Breast epithelium (tissue), 3 donors: Measurements from ENCODE around the gene KCTD18.

Experiments
- CTCF ChIP-seq, 3 donors: fragments of 450-650 bp; IDR thresholded peaks; one replicate each; pipeline ENCODE4 v1.5.1; 2016 to 2017; ENCODE audit warnings: antibody characterized with exemption in 3 of 3, mild to moderate bottlenecking in 3 of 3, moderate library complexity in 3 of 3
- POLR2A ChIP-seq: fragments of 450-650 bp; IDR thresholded peaks from one replicate; pipeline ENCODE4 v1.6.1; 2016; ENCODE audit warnings: antibody characterized with exemption, mild to moderate bottlenecking, moderate library complexity
- POLR2AphosphoS5 ChIP-seq, 3 donors: sonication (generic); formaldehyde crosslinking; IDR thresholded peaks; one replicate each; pipeline ENCODE4 v1.6.1; 2017; ENCODE audit warnings: antibody characterized with exemption in 3 of 3

DNA sequence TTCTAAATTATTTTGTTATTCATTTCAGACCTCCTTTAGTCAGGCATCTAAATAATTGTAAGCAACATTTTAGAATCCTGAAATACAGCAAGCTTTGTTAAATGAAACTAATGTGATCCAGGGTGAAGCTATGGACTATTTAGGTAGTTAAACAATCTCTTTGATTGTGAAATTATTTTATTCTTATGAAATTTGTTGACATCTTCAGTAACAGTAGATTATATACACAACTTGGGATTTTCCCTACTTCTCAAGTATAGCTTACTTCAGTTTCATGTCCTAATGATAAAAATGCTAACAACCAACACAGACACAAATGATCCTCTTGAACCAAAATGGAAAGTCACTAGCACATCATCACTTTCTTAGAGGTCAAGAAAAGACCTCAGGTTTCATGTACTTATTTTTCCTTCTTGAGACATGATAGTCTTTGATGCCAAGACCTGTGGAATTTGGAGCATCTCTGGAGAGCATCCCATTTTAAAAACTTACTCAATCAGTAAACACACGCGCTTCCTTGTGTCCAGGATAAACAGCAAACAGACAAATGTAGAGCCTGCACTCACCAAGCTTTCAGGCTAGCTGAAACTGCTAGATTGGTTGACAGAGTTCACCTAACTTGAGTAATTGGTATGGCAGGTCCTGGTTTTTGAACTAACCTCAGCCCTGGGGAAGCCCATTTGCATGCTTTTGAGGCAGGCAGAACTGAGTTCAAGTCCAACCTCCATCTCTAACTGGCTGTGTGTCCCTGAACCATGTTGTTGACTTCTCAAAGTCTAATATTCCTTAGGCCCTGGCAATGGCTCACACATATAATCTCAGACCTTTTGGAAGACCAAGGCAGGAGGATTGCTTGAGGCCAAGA lies 47.8 kb downstream of the KCTD18 start:
- no peak for TF ChIP-seq POLR2AphosphoS5 (IDR thresholded peaks at IDR 0.05)
- TF ChIP-seq CTCF (IDR thresholded peaks at IDR 0.05), result no peak
- no peak for TF ChIP-seq POLR2A
